GM21825 (cell line): ENCODE measurements around the gene ASRGL1.
"Not testable (repeated sequence)": the region's sequence is repeated elsewhere in the genome, so short reads cannot be mapped to it uniquely, and the experiment has no call there.

Experiments
- ATAC-seq: cut with Tn5 transposase; IDR thresholded peaks from one replicate; pipeline ENCODE4 v1.9.1; 2021; ENCODE audit warnings: mild to moderate bottlenecking, moderate library complexity; ENCODE audit not compliant: unreplicated experiment

Gene ASRGL1

DNA sequence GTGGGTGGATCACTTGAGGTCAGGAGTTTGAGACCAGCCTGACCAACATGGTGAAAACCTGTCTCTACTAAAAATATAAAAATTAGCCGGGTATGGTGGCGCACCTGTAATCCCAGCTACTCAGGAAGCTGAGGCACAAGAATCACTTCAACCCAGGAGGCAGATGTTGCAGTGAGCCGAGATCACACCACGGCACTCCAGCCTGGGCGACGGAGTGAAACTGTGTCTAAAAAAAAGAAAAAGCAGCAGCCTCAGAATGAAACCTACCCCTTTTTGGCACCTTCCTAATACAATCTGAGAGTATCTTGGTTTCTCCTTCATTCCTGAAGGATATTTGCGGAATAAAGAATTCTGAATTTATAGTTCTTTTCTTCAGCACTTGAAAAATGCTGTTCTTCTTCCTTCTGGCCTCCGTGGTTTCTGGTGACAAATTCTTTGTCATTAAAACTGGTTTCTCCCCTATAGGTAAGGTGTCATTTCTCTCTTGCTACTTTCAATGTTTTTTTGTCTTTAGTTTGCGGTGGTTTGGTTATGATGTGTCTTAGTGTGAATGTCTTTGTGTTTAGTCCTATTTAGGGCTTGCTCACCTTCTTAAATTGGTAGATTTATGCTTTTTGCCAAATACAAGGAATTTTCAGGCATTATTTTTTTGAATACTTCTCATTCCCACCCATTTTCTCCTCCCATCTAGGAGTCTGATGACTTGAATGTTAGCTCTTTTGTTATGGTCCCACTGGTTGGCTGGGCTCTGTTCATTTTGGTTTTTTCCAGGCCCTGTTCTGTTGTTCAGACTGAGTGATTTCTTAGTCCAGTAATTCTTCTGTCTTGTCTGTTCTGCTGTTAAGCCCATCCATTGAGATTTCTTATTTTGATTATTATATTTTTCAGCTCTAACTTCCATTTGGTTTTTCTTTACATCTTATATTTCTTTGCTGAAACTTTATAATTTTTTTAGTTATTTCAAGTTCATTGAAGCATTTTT, 15.4 kb downstream of the ASRGL1 start:
- ATAC-seq, result no peak

DNA sequence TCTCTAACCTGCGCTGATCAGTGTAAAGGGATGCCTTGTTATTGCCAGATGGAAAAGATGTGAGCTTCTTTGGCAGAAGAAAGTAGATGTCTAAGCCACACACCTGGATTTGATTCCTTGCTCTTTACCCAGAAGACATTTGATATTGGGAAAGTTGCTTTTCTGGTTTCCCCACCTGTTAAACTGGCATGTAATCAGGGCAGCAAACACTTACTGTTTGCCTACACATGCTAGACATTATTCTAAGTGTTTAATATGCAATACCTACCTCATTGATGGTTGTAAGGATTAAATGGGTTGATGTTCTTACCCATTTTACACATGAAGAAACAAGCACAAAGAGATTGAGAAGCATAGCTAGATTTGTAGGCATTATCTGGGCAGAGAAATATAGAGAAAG, 16.6 kb downstream of the ASRGL1 start:
- ATAC-seq, result no peak

DNA sequence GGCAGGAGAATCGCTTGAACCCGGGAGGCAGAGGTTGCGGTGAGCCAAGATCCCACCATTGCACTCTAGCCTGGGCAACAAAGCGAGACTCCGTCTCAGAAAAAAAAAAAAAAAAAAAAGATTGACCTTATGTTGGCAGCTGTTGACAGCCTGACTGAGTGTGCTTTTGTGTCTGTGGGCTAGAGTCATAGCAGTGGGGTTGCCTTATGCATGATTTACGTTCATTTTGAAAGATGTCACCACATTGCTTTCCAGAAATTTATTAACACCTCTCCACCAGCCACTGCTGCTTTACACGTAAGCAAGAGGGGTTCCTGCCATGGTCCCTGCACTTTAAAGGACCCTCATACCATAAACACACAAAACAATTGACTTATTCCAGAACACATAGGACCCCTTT, 21.0 kb downstream of the ASRGL1 start:
- ATAC-seq, result no peak

DNA sequence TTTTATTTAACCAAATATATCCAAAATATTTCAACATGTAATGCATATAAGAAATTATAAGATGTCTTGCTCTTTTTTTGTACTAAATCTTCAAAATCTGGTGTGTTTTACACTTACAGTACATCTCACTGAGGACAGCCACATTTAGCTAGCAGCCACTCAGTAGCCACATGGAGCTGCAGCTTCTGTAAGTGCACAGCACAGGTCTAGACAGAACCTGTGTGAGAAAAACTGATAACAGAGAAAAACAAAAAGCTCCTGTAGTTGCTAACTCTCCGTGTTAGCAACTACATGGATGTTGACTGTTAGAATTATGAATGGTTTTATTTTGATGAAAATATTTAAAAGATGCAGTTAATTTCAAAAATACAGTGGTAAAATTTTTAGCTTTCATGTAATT, 22.2 kb downstream of the ASRGL1 start:
- no peak for ATAC-seq

DNA sequence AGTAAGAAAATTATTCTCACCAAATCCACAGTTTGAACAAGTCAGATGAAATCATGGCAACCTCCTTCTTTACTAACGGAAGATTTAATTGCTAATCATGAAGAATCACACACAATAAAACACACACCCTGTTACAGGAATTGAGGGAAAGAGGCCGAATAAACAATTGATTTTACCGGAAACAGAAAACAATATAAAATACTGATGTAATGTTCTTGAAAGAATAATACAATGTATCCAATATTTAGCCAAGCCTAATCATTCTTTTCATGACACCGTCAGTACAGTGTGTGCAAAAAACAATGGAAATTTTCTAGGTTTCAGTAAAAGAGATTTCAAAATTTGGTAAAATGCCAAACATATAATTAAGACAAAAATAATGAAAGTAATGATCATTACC, 23.4 kb downstream of the ASRGL1 start:
- ATAC-seq, result no peak

DNA sequence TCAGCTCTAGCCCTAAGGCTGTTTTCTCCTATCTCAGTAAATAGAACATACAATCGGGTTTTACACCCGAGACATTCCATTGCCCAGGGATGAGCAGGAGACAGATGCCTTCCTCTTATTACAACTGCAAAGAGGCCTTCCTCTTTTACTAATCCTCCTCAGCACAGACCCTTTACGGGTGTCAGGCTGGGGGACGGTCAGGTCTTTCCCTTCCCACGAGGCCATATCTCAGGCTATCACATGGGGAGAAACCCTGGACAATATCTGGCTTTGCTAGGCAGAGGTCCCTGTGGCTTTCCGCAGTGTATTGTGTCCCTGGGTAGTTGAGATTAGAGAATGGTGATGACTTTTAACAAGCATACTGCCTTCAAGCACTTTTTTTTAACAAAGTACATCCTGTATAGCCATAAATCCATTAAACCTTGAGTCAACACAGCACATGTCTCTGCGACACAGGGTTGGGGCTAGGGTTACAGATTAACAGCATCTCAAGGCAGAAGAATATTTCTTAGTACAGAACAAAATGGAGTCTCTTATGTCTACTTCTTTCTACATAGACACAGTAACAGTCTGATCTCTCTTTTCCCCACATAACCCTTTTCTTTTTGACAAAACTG, 31.7 kb downstream of the ASRGL1 start:
- ATAC-seq, result not testable (repeated sequence)

DNA sequence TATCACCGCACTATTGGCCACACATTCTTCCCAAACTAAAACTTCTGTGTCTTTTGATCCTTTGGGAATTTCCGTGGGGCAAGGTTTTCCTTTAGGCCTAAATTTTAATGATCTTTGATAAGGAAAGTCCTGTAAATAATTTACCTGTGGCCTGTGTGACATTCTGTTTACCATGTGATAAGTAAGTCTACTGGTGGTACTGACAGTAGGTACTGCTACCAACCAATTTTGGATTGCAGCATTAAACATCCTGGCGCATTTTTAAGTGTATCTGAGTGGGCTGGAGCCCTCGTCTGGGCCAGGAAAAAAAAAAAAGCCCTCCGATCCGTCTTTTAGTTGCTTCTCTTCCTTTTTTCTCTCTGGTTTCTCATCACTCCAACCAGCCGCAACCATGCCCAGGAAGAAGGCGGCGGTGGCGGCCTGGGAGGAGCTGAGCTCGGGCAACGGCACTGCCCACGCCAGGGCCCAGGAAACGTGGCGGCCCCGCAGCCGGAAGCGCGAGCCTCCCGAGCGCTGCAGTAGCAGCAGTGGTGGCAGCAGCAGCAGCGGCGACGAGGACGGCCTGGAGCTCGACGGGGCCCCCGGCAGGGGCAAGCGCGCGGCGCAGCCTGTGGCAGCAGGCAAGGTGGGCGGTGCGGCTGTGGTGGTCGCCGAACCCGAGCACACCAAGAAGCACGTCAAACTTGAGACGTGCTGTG, 33.6 kb downstream of the ASRGL1 start:
- no peak for ATAC-seq

DNA sequence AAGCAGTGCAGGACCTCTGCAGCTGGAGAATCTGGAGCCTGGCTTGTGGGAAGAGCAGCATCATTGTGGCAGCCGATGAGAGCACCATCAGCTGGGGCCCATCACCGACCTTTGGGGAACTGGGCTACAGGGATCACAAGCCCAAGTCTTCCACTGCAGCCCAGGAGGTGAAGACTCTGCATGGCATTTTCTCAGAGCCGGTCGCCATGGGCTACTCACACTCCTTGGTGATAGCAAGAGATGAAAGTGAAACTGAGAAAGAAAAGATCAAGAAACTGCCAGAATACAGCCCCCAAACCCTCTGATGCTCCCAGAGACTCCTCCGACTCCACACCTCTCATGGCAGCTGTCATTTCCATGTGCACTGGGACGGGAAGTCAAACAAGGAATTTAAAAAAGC, 35.6 kb downstream of the ASRGL1 start:
- no peak for ATAC-seq

DNA sequence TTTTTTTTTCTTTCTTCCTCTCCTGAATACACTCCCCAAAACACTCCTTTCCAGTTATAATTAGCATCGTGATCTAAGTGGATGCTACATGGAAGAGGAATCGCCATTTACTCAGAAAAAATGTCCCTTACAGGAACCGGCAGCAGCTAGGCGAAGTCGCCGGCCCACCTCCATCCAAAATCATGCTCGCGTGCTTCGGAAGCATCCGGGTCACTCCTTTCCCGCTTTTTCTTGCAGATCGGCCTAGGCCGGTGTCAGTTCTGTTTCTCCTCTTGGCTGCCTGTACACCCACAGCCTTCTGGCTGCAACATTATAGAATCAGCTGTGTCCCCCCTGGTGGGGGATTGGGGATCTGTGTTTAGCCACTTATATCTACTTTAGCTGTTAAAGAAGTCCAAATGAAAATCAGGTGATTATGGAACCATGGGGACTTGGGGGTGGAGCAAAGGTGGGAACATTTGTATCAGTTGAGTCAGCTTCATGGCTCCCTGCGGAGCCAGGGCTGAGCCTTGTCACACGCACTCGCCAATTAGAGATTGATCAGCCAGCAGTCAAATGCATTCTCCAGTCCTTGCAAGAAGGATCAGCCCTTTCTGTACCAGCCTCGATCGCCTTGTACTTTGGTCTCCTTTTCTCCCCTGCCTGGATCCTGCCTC, 36.3 kb downstream of the ASRGL1 start:
- ATAC-seq, result no peak

DNA sequence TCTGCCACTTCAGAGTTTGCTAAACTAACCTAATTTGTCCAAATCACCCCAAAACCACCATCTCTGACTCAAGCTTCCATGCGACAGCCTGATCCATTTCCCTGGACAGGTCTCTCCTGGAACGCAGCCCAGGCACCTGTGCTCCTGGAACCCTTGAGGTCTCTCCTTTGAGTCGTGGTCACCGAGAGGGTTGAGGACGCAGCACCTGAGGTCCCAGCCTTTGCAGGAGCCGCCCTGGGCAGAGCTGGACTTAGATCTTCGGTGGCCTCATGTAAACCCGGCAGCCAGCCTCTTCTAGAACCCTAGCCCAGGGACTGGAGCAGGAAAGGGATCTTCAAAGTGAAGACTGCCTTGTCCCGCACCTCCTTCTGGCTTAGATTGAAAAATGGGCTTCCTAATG, 37.6 kb downstream of the ASRGL1 start:
- ATAC-seq, result no peak

DNA sequence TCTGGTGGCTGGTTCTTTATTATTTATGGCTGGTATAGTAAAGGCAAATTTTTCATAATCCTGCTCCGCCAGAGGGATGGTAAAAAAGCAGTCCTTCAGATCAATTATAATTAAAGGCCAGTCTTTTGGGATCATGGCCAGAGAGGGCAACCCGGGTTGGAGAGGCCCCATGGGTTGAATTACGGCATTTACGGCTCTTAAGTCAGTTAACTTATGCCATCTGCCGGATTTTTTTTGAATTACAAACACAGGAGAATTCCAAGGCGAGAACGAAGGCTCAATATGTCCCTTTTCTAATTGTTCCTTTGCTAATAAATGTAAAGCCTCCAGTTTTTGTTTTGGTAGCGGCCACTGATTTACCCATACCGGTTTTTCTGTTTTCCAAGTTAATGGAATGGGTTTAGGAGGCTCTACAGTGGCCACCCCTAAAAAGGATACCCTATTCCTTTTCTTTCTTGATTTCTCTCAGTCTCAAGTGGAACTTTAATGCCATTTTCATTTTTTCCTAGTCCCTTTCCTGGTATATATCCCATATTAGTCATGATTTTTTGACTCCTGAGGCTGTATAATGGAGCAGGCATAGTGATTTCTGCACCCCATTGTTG, 41.3 kb downstream of the ASRGL1 start:
- ATAC-seq, result not testable (repeated sequence)

DNA sequence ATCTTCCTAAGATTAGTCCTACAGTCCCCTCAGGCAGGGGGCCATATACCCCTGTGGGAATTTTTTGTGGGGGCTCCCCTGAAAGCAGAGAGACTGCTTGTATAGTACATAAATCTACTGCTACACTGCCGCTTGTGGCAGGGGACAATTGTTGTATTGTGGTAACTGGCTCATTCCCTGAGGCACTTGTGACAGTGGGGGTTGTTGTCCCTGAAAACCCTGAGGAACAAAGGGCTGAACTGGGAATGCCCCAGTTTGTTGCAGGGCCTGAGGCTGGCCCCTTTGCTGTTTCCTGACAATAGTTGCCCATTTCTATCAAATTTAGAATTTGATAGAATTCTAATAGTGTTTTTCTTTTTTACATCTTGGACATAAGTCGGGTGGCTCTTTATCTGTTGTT, 42.3 kb downstream of the ASRGL1 start:
- not testable (repeated sequence) for ATAC-seq

DNA sequence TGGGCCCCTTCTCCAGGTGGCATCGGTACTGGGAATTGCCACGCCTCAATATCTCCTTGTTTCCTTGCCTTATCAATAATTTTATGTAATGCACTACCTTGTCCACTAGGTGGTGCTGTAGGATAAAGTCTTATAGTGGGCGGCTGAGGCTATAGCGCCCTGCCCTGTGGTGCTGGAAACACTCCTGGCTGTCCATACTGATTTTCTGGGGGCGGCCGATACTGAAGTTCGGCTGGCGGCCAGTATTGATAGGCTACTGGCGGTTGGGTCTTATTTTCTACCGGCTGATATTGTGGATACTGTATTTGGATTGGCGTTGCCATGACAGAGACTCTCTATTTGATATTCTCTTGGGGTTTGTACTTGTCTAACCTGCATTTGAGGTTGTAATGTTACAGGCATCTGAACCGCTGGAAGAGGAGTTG, 43.6 kb downstream of the ASRGL1 start:
- not testable (repeated sequence) for ATAC-seq

DNA sequence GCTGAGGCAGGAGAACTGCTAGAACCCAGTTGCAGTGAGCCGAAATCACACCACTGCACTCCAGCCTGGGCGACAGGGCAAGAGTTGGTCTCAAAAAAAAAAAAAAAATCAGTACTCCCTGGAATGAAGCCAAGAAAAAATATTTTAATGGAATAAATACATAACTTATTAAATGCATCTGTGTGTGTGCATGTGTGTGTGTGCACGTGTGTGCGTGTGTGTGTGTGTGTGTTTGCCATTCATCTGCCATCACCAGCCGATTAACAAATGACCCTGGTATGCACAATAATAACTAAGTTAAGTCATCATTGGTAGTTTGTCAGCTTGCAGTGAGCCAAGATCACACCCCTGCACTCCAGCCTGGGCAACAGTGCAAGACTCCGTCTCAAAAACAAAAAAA, 46.6 kb downstream of the ASRGL1 start:
- ATAC-seq, result no peak

DNA sequence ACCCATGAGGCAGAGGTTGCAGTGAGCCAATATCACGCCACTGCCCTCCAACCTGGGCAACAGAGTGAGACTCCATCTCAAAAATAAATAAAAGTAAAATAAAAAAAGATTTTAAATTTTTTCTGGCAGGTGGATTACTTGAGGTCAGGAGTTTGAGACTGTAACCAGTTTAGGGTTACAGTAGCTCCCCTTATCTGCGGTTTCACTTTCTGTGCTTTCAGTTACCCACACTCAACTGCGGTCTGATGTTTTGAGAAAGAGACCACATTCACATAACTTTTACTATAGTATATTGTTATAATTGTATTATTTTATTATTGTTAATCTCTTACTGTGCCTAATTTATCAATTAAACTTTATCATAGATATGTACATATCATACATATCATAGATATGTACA, 48.8 kb downstream of the ASRGL1 start:
- ATAC-seq, result not testable (repeated sequence)

DNA sequence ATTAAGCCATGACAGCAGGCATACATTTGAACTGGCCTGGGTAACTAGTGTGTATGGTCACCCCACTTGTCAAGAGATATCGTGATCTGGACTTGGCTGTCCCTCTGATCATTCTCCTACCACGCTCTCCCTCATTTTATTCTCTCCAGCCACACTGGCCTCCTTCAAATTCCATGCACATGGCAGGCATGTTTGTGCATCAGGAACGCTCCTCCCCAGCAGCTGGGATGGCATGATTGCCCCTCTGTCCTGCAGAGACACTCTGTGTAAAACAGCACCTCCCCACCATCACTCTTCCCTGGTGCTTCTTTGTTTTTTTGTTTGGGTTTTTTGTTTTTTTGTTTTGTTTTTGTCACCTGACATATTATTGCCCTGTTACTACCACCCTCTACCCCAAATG, 50.1 kb downstream of the ASRGL1 start:
- no peak for ATAC-seq

DNA sequence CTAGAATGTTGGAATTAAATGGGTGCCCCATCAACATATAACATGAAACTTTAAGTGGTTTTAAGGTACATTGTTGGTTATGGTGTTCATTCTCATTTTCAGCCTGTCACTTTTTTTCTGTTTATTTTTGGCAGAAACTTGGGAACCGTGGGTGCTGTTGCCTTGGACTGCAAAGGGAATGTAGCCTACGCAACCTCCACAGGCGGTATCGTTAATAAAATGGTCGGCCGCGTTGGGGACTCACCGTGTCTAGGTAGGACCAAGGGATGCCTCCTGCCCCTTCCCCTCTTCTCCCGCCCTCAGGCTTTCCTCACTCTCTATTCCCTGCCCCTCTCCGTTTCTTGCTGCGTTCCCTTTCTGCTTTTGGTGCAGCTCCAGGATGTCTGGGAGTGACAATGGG, 51.8 kb downstream of the ASRGL1 start:
- no peak for ATAC-seq

DNA sequence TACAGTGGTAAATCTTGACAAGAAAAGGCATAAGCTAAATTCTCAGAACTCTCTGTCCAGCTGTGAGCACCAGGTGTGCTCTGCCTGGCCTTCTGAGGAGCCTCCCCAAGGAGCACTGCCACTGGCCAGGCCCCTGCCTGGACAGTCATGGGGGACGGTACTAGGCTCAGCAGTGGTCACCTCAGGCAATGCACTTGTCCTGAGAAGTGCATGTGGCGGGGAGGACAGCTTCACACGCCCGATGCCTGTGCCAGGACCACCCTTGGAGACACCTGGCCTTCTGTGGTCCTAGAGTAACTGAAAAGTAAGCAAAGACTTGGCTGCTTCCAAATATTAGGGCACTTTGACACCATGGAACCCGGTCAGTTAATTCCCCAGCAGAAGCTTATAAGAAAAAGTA, 53.0 kb downstream of the ASRGL1 start:
- no peak for ATAC-seq

DNA sequence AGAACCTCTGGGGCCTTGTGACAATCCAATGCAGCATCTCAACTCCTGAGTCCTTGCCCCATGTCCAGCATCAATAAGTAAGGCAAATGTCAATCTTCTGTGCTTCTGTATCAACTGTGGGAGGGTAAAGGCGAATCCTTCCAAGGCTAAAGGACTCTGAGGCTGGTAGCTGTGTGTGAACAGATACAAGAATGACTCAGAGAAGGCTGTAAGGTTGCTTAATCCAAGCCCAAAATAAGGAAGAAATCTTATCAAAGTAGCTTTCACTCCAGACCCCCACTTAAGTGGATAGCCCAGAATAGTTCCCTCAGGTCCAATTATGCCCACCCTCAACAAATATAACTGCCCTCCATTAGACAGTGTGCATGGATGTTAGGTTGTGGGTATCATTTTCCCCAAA, 53.5 kb downstream of the ASRGL1 start:
- no peak for ATAC-seq

DNA sequence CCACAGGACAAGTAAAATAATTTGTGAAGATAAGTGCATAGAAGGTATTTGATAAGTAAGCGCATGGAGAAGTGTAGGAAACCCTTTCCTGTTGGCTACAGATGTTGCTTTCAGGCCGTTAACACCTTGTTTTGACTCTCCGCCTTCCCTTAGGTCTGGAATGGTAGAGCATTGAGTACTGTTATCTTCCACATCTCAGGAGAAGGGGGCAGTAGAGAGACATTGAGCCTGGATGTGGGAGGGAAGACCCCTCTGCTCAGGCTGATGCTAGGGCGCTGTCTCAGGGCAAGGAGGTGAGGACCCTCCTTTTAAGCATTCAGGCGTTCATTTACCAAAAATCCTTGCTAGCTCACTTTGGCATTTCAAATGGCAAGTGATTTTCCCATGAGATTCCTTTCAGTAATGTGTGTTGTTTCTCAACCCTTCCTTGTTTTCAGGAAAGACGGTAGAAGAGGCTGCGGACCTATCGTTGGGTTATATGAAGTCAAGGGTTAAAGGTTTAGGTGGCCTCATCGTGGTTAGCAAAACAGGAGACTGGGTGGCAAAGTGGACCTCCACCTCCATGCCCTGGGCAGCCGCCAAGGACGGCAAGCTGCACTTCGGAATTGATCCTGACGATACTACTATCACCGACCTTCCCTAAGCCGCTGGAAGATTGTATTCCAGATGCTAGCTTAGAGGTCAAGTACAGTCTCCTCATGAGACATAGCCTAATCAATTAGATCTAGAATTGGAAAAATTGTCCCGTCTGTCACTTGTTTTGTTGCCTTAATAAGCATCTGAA, 54.6 kb downstream of the ASRGL1 start:
- ATAC-seq, result no peak
